PC-9 (cell line): ENCODE results near the gene PAF1. TPM values are rescaled to one million over a fixed set of nuclear protein-coding genes. Genes with fewer than 3 reads are reported as not detected.
"Not testable (repeated sequence)": the region's sequence is repeated elsewhere in the genome, so short reads cannot be mapped to it uniquely, and the experiment has no call there.

Source experiments
- BruUV-seq: library from RNA; stranded (reverse); fragments of 400-500 nt; replicated peaks from 2 replicates; lab custom pipeline; 2021; lab: Mats Ljungman, UMichigan
- CTCF ChIA-PET: fragments of 300-600 bp; sonication (Branson Sonifier 250); formaldehyde crosslinking; loops from one replicate; lab custom pipeline; 2022; ENCODE audit warnings: antibody characterized with exemption; lab: Charles Lee
- POLR2A ChIA-PET: fragments of 300-600 bp; sonication (Branson Sonifier 250); formaldehyde crosslinking; loops from one replicate; lab custom pipeline; 2022; ENCODE audit warnings: antibody characterized with exemption; ENCODE audit not compliant: unreplicated experiment; lab: Charles Lee
- DNase-seq, 2 experiments: peaks; one replicate each; pipeline versions ENCODE4 v3.0.0 to v3.0.0-alpha.2; 2015 to 2022; ENCODE audit warnings: mixed read lengths in 1 of 2
- H2AFZ ChIP-seq: fragments of 200-600 bp; sonication (generic); 2 replicates; pipeline ENCODE4 v1.8.1; 2017; ENCODE audit warnings: antibody characterized with exemption
- H3F3A ChIP-seq: fragments of 200-600 bp; sonication (generic); 2 replicates; pipeline ENCODE4 v1.8.1; 2017; ENCODE audit warnings: antibody characterized with exemption, mild to moderate bottlenecking, low read depth; ENCODE audit not compliant: insufficient read depth
- H3K27ac ChIP-seq: fragments of 200-600 bp; sonication (generic); 2 replicates; pipeline ENCODE4 v1.6.1; 2016; ENCODE audit warnings: mixed run types
- H3K27me3 ChIP-seq: fragments of 200-600 bp; sonication (generic); 2 replicates; pipeline ENCODE4 v1.6.1; 2016; ENCODE audit warnings: low read depth, mixed run types; ENCODE audit not compliant: insufficient read depth
- H3K36me3 ChIP-seq: fragments of 200-600 bp; sonication (generic); 2 replicates; pipeline ENCODE4 v1.6.1; 2016; ENCODE audit warnings: low read depth, mixed run types
- H3K4me1 ChIP-seq: fragments of 200-600 bp; sonication (generic); replicated peaks from 2 replicates; pipeline ENCODE4 v1.6.1; 2016; ENCODE audit warnings: mixed run types; ENCODE audit not compliant: insufficient read depth
- H3K4me2 ChIP-seq: fragments of 200-600 bp; sonication (generic); 2 replicates; pipeline ENCODE4 v1.6.1; 2017; ENCODE audit warnings: mixed run types
- H3K4me3 ChIP-seq: fragments of 200-600 bp; sonication (generic); 2 replicates; pipeline ENCODE4 v1.6.1; 2016; ENCODE audit warnings: mixed run types
- H3K79me2 ChIP-seq: fragments of 200-600 bp; sonication (generic); 2 replicates; pipeline ENCODE4 v1.6.1; 2017; ENCODE audit warnings: low read depth, mixed run types
- H3K9me2 ChIP-seq: fragments of 200-600 bp; sonication (generic); 2 replicates; pipeline ENCODE4 v1.8.1; 2017; ENCODE audit warnings: mild to moderate bottlenecking; ENCODE audit not compliant: insufficient read depth
- H3K9me3 ChIP-seq: fragments of 200-600 bp; sonication (generic); 2 replicates; pipeline ENCODE4 v1.8.1; 2016; ENCODE audit warnings: low read depth; ENCODE audit not compliant: insufficient read depth
- H4K20me1 ChIP-seq: fragments of 200-600 bp; sonication (generic); 2 replicates; pipeline ENCODE4 v1.8.1; 2017; ENCODE audit not compliant: insufficient read depth
- CTCF ChIP-seq: fragments of 200-600 bp; sonication (generic); conservative IDR thresholded peaks from 2 replicates; pipeline ENCODE4 v1.6.1; 2017; ENCODE audit warnings: mixed run types, antibody characterized with exemption, mild to moderate bottlenecking, moderate library complexity
- EZH2 ChIP-seq: fragments of 200-600 bp; sonication (generic); IDR thresholded peaks from 2 replicates; pipeline ENCODE4 v1.8.0; 2017; ENCODE audit warnings: antibody characterized with exemption, low read depth
- intact Hi-C: fragments of 100-400 bp; cut with micrococcal nuclease; formaldehyde crosslinking; loops from one replicate; pipeline ENCODE4 v1.10.0; 2022; ENCODE audit not compliant: unreplicated experiment
- total RNA-seq: library from RNA; stranded (reverse); gene quantifications from 2 replicates; pipeline ENCODE4 v1.2.3, GENCODE V29; 2021

Gene PAF1
- total RNA-seq, 1 experiment from 2014 or later = 61.1 TPM

DNA sequence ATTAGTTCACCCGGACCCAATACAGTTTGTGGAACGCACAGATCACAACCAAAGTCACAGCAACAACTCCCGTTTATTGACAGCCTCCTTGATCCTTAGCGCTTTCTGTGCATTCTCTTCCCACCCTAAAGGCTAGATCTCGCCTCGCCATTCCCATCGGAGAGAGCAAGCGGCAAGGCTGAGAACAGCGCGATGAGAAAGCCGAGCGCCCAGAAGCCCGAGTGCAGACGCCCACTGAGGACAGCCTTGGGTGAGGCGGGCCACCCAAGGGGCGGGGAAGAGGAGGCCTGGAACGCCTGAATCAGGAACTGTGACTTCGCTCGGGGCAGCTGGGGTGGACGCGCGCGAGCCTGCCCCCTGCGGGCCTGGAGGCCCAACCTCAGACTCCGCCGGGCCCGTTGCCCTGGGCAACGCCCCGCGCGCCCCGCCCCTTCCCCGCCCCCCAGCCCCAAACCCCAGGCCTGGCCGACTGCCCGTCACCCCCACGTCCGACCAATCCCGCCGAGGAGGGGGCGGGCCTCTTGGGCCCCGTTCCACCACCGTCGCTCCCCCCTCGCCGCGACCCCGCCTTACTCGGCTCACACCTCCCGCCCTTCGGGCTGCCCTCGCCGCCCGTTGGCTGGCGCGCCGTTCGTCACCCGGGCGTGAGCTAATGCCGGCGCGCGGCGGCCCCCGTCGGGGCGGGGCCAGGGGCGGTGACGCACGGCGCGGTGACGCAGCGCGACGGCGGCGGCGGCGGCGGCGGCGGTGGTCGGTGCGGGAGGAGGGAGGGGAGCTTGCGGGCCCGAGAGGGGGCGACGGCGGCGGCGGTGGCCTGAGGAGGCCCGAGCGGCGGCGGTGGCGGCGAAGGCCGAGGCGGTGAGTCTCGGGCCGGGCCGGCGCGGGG lies 48.9 kb downstream of the PAF1 start, which contains the start of gene SAMD4B:
Gene SAMD4B (plus strand): TSS at position 703 of the 886 bp plus-strand sequence. CDS start 14,473 bp downstream, outside the sequence.
- CTCF ChIA-PET = interaction anchor here (0.6 to 1.0 kb wide), 8 partner anchors 11 to 1050 kb away, joined by 3 to 15 read pairs (median 6); partner anchors contain the start of genes GGN and TIMM50
- Histone ChIP-seq H3K36me3 (0 out of 2 replicates have a peak, but pooled peaks cover 10% of the 10 kb centered on the region), H3K9me2 (no peaks in the 10 kb centered on the region), H3K27me3 (no peaks in the 10 kb centered on the region), H3K9me3 (no peaks in the 10 kb centered on the region), H3K4me2 (peak within 1 kb of the TSS; percentile 90), H3K4me1 (peaks cover 16% of the 10 kb centered on the region), H3K4me3 (peak within 1 kb of the TSS; percentile 89), H3K79me2 (peaks cover 54% of the 10 kb centered on the region), H4K20me1 (peaks cover 18% of the 10 kb centered on the region), H3F3A (peaks cover 10% of the 10 kb centered on the region; the same call in 1 of the 2 replicates), H2AFZ (peak within 1 kb of the TSS; percentile 98), H3K27ac (peak within 1 kb of the TSS; percentile 34)
- peak; percentile 87 to 99 for DNase-seq
- TSS peak; percentile 91 for BruUV-seq
- intact Hi-C loops = loop anchor here (1.0 to 5.0 kb wide), 4 partner anchors 70 to 380 kb away; partner anchors contain the start of genes FBXO27 and PLEKHG2
- TF ChIP-seq CTCF (peak; percentile 65), EZH2 (no peak)
- POLR2A ChIA-PET = interaction anchor here (0.6 to 1.1 kb wide), 5 partner anchors 44 to 481 kb away, joined by 4 to 19 read pairs (median 6); partner anchors contain the start of gene RPS16

- intact Hi-C loops = loop anchor here (5.0 kb wide), 3 partner anchors 229 to 379 kb away; partner anchors contain the start of gene FBXO27
- peak overlapping the region; percentile 90 for H3K4me2 ChIP-seq
- POLR2A ChIA-PET = no interaction called here
- peak overlapping the region; percentile 34; the same call in 1 of the 2 replicates for H3K27ac ChIP-seq
- H3K79me2 ChIP-seq = peaks cover 47% of the 10 kb centered on the region
- no peaks in the 10 kb centered on the region for H3K27me3 ChIP-seq
- BruUV-seq = no TSS peak
- peaks cover 13% of the 10 kb centered on the region for H4K20me1 ChIP-seq
- H2AFZ ChIP-seq = peak overlapping the region; percentile 98
- 0 out of 2 replicates have a peak, but pooled peaks cover 10% of the 10 kb centered on the region for H3K36me3 ChIP-seq
- CTCF ChIA-PET = no interaction called here
- no peaks in the 10 kb centered on the region for H3K9me3 ChIP-seq
- H3K4me1 ChIP-seq = peaks cover 16% of the 10 kb centered on the region
- H3K9me2 ChIP-seq = no peaks in the 10 kb centered on the region
- TF ChIP-seq EZH2 (no peak), CTCF (no peak)
- peaks cover 10% of the 10 kb centered on the region; the same call in 1 of the 2 replicates for H3F3A ChIP-seq
- DNase-seq = no peak
- peak overlapping the region; percentile 75 for H3K4me3 ChIP-seq
Observed at GRCh38 chr19:39341129-39341718, 49.7 kb downstream of the PAF1 start.

GRCh38 chr19:39340156-39340555 lies 50.8 kb downstream of the PAF1 start:
- BruUV-seq, POLR2A ChIA-PET: not testable (repeated sequence)

More at GRCh38 chr19:39340156-39340555, 50.8 kb downstream of the PAF1 start:
- H3K4me3 ChIP-seq, H2AFZ ChIP-seq, H3K9me2 ChIP-seq, H3K27ac ChIP-seq, DNase-seq, H4K20me1 ChIP-seq, CTCF ChIA-PET, H3K27me3 ChIP-seq, H3K9me3 ChIP-seq, H3K36me3 ChIP-seq: not testable (repeated sequence)
- Histone ChIP-seq H3F3A (0 out of 2 replicates have a peak, but pooled peaks cover 10% of the 10 kb centered on the region), H3K4me1 (peaks cover 16% of the 10 kb centered on the region), H3K79me2 (peaks cover 36% of the 10 kb centered on the region), H3K4me2 (peak overlapping the region; percentile 90; the same call in 1 of the 2 replicates)
- intact Hi-C loops = loop anchor here (5.0 kb wide), 3 partner anchors 228 to 378 kb away; partner anchors contain the start of gene FBXO27
